ENCODE data around the gene KCNQ1OT1.

Gene KCNQ1OT1

GRCh38 chr11:2728663-2729332, 29.0 kb upstream of the KCNQ1OT1 start:
- Histone ChIP-seq H3K36me3 (ENCODE audit: control insufficient read depth in 1 of 2, insufficient read depth in 2 of 2, low read length in 2 of 2) (peaks cover 0 to 3% of the 10 kb centered on the region in 2 donors), H3K27ac (ENCODE audit: low read depth, low read length) (no peak overlapping the region), H3K9ac (ENCODE audit: low read depth in 1 of 2, low read length in 2 of 2) (peak overlapping the region in 1 of 2 donors; percentile 12), H3K9me3 (ENCODE audit: control insufficient read depth in 1 of 2, low read length in 2 of 2) (no peaks in the 10 kb centered on the region), H3K4me3 (ENCODE audit: low read depth in 1 of 2, low read length in 2 of 2) (no peak overlapping the region), H3K4me1 (ENCODE audit: control insufficient read depth in 1 of 2, insufficient read depth in 2 of 2, low read length in 2 of 2) (peaks cover 28 to 29% of the 10 kb centered on the region in 2 donors), H3K27me3 (ENCODE audit: control insufficient read depth in 1 of 2, insufficient read depth in 2 of 2, low read length in 2 of 2) (no peaks in the 10 kb centered on the region)

GRCh38 chr11:2728128-2728662, 28.4 kb upstream of the KCNQ1OT1 start:
- Histone ChIP-seq H3K9me3 (ENCODE audit: control insufficient read depth in 1 of 2, low read length in 2 of 2) (no peaks in the 10 kb centered on the region), H3K27ac (ENCODE audit: low read depth, low read length) (no peak overlapping the region), H3K36me3 (ENCODE audit: control insufficient read depth in 1 of 2, insufficient read depth in 2 of 2, low read length in 2 of 2) (peaks cover 0 to 3% of the 10 kb centered on the region in 2 donors), H3K27me3 (ENCODE audit: control insufficient read depth in 1 of 2, insufficient read depth in 2 of 2, low read length in 2 of 2) (no peaks in the 10 kb centered on the region), H3K4me3 (ENCODE audit: low read depth in 1 of 2, low read length in 2 of 2) (no peak overlapping the region), H3K9ac (ENCODE audit: low read depth in 1 of 2, low read length in 2 of 2) (peak overlapping the region in 1 of 2 donors; percentile 10), H3K4me1 (ENCODE audit: control insufficient read depth in 1 of 2, insufficient read depth in 2 of 2, low read length in 2 of 2) (peaks cover 28 to 29% of the 10 kb centered on the region in 2 donors)

GRCh38 chr11:2726964-2727363, 27.2 kb upstream of the KCNQ1OT1 start:
- Histone ChIP-seq H3K4me3 (ENCODE audit: low read depth in 1 of 2, low read length in 2 of 2) (no peak overlapping the region), H3K4me1 (ENCODE audit: control insufficient read depth in 1 of 2, insufficient read depth in 2 of 2, low read length in 2 of 2) (peaks cover 28 to 29% of the 10 kb centered on the region in 2 donors), H3K27me3 (ENCODE audit: control insufficient read depth in 1 of 2, insufficient read depth in 2 of 2, low read length in 2 of 2) (no peaks in the 10 kb centered on the region), H3K9ac (ENCODE audit: low read depth in 1 of 2, low read length in 2 of 2) (no peak overlapping the region), H3K36me3 (ENCODE audit: control insufficient read depth in 1 of 2, insufficient read depth in 2 of 2, low read length in 2 of 2) (peaks cover 0 to 3% of the 10 kb centered on the region in 2 donors), H3K9me3 (ENCODE audit: control insufficient read depth in 1 of 2, low read length in 2 of 2) (no peaks in the 10 kb centered on the region), H3K27ac (ENCODE audit: low read depth, low read length) (no peak overlapping the region)

- peaks cover 0 to 3% of the 10 kb centered on the region in 2 donors for H3K36me3 ChIP-seq (ENCODE audit: control insufficient read depth in 1 of 2, insufficient read depth in 2 of 2, low read length in 2 of 2)
- H3K27me3 ChIP-seq (ENCODE audit: control insufficient read depth in 1 of 2, insufficient read depth in 2 of 2, low read length in 2 of 2), result no peaks in the 10 kb centered on the region
- H3K9me3 ChIP-seq (ENCODE audit: control insufficient read depth in 1 of 2, low read length in 2 of 2), result no peaks in the 10 kb centered on the region
- H3K4me1 ChIP-seq (ENCODE audit: control insufficient read depth in 1 of 2, insufficient read depth in 2 of 2, low read length in 2 of 2), result peaks cover 28 to 29% of the 10 kb centered on the region in 2 donors
- no peak overlapping the region for H3K4me3 ChIP-seq (ENCODE audit: low read depth in 1 of 2, low read length in 2 of 2)
- H3K27ac ChIP-seq (ENCODE audit: low read depth, low read length), result peak overlapping the region; percentile 20
- no peak overlapping the region for H3K9ac ChIP-seq (ENCODE audit: low read depth in 1 of 2, low read length in 2 of 2)
Measured at GRCh38 chr11:2725368-2726300, 25.8 kb upstream of the KCNQ1OT1 start.

GRCh38 chr11:2724653-2725367, 25.0 kb upstream of the KCNQ1OT1 start:
- Histone ChIP-seq H3K9ac (ENCODE audit: low read depth in 1 of 2, low read length in 2 of 2) (peak overlapping the region in 1 of 2 donors; percentile 13), H3K27ac (ENCODE audit: low read depth, low read length) (no peak overlapping the region), H3K36me3 (ENCODE audit: control insufficient read depth in 1 of 2, insufficient read depth in 2 of 2, low read length in 2 of 2) (peaks cover 0 to 3% of the 10 kb centered on the region in 2 donors), H3K4me1 (ENCODE audit: control insufficient read depth in 1 of 2, insufficient read depth in 2 of 2, low read length in 2 of 2) (peaks cover 28 to 29% of the 10 kb centered on the region in 2 donors), H3K4me3 (ENCODE audit: low read depth in 1 of 2, low read length in 2 of 2) (no peak overlapping the region), H3K27me3 (ENCODE audit: control insufficient read depth in 1 of 2, insufficient read depth in 2 of 2, low read length in 2 of 2) (no peaks in the 10 kb centered on the region), H3K9me3 (ENCODE audit: control insufficient read depth in 1 of 2, low read length in 2 of 2) (no peaks in the 10 kb centered on the region)

- Histone ChIP-seq H3K9ac (ENCODE audit: low read depth in 1 of 2, low read length in 2 of 2) (no peak overlapping the region), H3K9me3 (ENCODE audit: control insufficient read depth in 1 of 2, low read length in 2 of 2) (no peaks in the 10 kb centered on the region), H3K36me3 (ENCODE audit: control insufficient read depth in 1 of 2, insufficient read depth in 2 of 2, low read length in 2 of 2) (peaks cover 0 to 3% of the 10 kb centered on the region in 2 donors), H3K27ac (ENCODE audit: low read depth, low read length) (no peak overlapping the region), H3K4me3 (ENCODE audit: low read depth in 1 of 2, low read length in 2 of 2) (no peak overlapping the region), H3K4me1 (ENCODE audit: control insufficient read depth in 1 of 2, insufficient read depth in 2 of 2, low read length in 2 of 2) (peaks cover 28% of the 10 kb centered on the region in 2 donors), H3K27me3 (ENCODE audit: control insufficient read depth in 1 of 2, insufficient read depth in 2 of 2, low read length in 2 of 2) (no peaks in the 10 kb centered on the region)
Measured at GRCh38 chr11:2724104-2724503, 24.3 kb upstream of the KCNQ1OT1 start.

GRCh38 chr11:2722955-2723354, 23.2 kb upstream of the KCNQ1OT1 start:
- H3K36me3 ChIP-seq (ENCODE audit: control insufficient read depth in 1 of 2, insufficient read depth in 2 of 2, low read length in 2 of 2), result peaks cover 0 to 3% of the 10 kb centered on the region in 2 donors
- no peaks in the 10 kb centered on the region for H3K9me3 ChIP-seq (ENCODE audit: control insufficient read depth in 1 of 2, low read length in 2 of 2)
- no peaks in the 10 kb centered on the region for H3K27me3 ChIP-seq (ENCODE audit: control insufficient read depth in 1 of 2, insufficient read depth in 2 of 2, low read length in 2 of 2)
- H3K4me1 ChIP-seq (ENCODE audit: control insufficient read depth in 1 of 2, insufficient read depth in 2 of 2, low read length in 2 of 2), result peaks cover 17 to 20% of the 10 kb centered on the region in 2 donors
- no peak overlapping the region for H3K9ac ChIP-seq (ENCODE audit: low read depth in 1 of 2, low read length in 2 of 2)
- no peak overlapping the region for H3K27ac ChIP-seq (ENCODE audit: low read depth, low read length)
- H3K4me3 ChIP-seq (ENCODE audit: low read depth in 1 of 2, low read length in 2 of 2), result no peak overlapping the region

- peaks cover 0 to 3% of the 10 kb centered on the region in 2 donors for H3K36me3 ChIP-seq (ENCODE audit: control insufficient read depth in 1 of 2, insufficient read depth in 2 of 2, low read length in 2 of 2)
- H3K9me3 ChIP-seq (ENCODE audit: control insufficient read depth in 1 of 2, low read length in 2 of 2), result no peaks in the 10 kb centered on the region
- no peak overlapping the region for H3K9ac ChIP-seq (ENCODE audit: low read depth in 1 of 2, low read length in 2 of 2)
- H3K27me3 ChIP-seq (ENCODE audit: control insufficient read depth in 1 of 2, insufficient read depth in 2 of 2, low read length in 2 of 2), result no peaks in the 10 kb centered on the region
- no peak overlapping the region for H3K27ac ChIP-seq (ENCODE audit: low read depth, low read length)
- no peak overlapping the region for H3K4me3 ChIP-seq (ENCODE audit: low read depth in 1 of 2, low read length in 2 of 2)
- H3K4me1 ChIP-seq (ENCODE audit: control insufficient read depth in 1 of 2, insufficient read depth in 2 of 2, low read length in 2 of 2), result peaks cover 14 to 16% of the 10 kb centered on the region in 2 donors
Measured at GRCh38 chr11:2721210-2721916, 21.6 kb upstream of the KCNQ1OT1 start.

- Histone ChIP-seq H3K4me3 (ENCODE audit: low read depth in 1 of 2, low read length in 2 of 2) (no peak overlapping the region), H3K9me3 (ENCODE audit: control insufficient read depth in 1 of 2, low read length in 2 of 2) (no peaks in the 10 kb centered on the region), H3K4me1 (ENCODE audit: control insufficient read depth in 1 of 2, insufficient read depth in 2 of 2, low read length in 2 of 2) (peaks cover 2 to 4% of the 10 kb centered on the region in 2 donors)
Measured at GRCh38 chr11:2719831-2720590, 20.2 kb upstream of the KCNQ1OT1 start.

More at GRCh38 chr11:2719831-2720590, 20.2 kb upstream of the KCNQ1OT1 start:
- Histone ChIP-seq H3K36me3 (ENCODE audit: control insufficient read depth in 1 of 2, insufficient read depth in 2 of 2, low read length in 2 of 2) (peaks cover 0 to 3% of the 10 kb centered on the region in 2 donors), H3K27me3 (ENCODE audit: control insufficient read depth in 1 of 2, insufficient read depth in 2 of 2, low read length in 2 of 2) (no peaks in the 10 kb centered on the region), H3K9ac (ENCODE audit: low read depth in 1 of 2, low read length in 2 of 2) (no peak overlapping the region), H3K27ac (ENCODE audit: low read depth, low read length) (no peak overlapping the region)

Measured in duodenal mucosa (tissue), 2 donors.